Hepatocyte (in vitro differentiated cells): ENCODE data around the gene PAK1.

ENCODE experiments used
- EZH2 ChIP-seq: fragments of 200-600 bp; sonication (generic); IDR thresholded peaks from 2 replicates; pipeline ENCODE4 v1.6.1; 2016; ENCODE audit warnings: antibody characterized with exemption, mild to moderate bottlenecking, borderline replicate concordance
- TF ChIP-seq, protein P1 (sequence below): fragments of 200-600 bp; sonication (generic); IDR thresholded peaks from 2 replicates; pipeline ENCODE4 v1.5.1; 2016; ENCODE audit warnings: antibody characterized with exemption, mild to moderate bottlenecking; ENCODE audit not compliant: poor library complexity

DNA sequence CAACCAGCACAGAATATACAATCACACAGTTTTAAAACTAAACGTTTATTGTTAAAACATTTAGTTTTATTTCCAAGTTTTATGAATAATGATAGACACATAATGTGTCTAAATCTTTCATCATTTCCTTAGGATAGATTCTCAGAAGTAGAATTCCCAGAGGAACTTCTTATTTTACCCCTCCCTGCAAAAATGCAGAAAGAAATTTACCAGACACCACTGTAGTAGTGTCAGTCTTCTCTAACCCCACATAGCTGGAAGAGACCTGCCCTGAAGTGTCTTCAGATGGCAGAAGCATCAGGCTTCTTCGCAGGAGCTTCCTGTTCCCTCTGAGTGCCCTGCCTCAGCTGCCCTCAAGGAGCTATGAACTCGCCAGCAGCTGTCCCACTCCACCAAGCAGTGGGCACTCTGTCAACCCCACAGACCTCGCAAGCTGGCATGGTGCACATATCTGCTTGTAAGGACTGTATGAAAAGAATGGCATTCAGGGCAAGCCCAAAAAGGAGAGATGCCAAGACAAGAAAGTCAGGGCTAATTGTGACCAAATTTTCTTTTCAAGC lies 28.5 kb upstream of the PAK1 start:
- TF ChIP-seq, protein P1, sequence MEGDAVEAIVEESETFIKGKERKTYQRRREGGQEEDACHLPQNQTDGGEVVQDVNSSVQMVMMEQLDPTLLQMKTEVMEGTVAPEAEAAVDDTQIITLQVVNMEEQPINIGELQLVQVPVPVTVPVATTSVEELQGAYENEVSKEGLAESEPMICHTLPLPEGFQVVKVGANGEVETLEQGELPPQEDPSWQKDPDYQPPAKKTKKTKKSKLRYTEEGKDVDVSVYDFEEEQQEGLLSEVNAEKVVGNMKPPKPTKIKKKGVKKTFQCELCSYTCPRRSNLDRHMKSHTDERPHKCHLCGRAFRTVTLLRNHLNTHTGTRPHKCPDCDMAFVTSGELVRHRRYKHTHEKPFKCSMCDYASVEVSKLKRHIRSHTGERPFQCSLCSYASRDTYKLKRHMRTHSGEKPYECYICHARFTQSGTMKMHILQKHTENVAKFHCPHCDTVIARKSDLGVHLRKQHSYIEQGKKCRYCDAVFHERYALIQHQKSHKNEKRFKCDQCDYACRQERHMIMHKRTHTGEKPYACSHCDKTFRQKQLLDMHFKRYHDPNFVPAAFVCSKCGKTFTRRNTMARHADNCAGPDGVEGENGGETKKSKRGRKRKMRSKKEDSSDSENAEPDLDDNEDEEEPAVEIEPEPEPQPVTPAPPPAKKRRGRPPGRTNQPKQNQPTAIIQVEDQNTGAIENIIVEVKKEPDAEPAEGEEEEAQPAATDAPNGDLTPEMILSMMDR: no peak
- no peak for TF ChIP-seq EZH2
